ENCODE data around the gene DENND5B. TPM values are rescaled to one million over a fixed set of nuclear protein-coding genes. Genes with fewer than 3 reads are reported as not detected.
"Not testable (repeated sequence)": the region's sequence is repeated elsewhere in the genome, so short reads cannot be mapped to it uniquely, and the experiment has no call there.

Gene DENND5B
- total and polyA plus RNA-seq, 2 donors: 2.3 to 2.9 TPM

- Histone ChIP-seq H3K27ac (ENCODE audit: low read depth in 1 of 2, low read length in 1 of 2) (no peak overlapping the region), H3K27me3 (ENCODE audit: control insufficient read depth in 2 of 2, insufficient read depth in 1 of 2, low read length in 1 of 2) (peaks cover 6 to 11% of the 10 kb centered on the region in 2 donors), H3K36me3 (ENCODE audit: control insufficient read depth in 2 of 2, insufficient read depth in 2 of 2, low read length in 1 of 2) (no peaks in the 10 kb centered on the region), H3K9me3 (ENCODE audit: control insufficient read depth in 2 of 2, insufficient read depth in 1 of 2, low read length in 1 of 2) (peaks cover 0 to 3% of the 10 kb centered on the region in 2 donors), H3K4me1 (ENCODE audit: control insufficient read depth in 2 of 2, insufficient read depth in 2 of 2, low read length in 2 of 2) (peaks cover 0 to 3% of the 10 kb centered on the region in 2 donors), H3K4me3 (ENCODE audit: low read length in 2 of 2) (no peak overlapping the region)
- DNase-seq (ENCODE audit: low read depth in 6 of 9, low spot score in 9 of 9): no peak
- WGBS: 82% methylated on average over 3 of the region's 3 CpGs
These were observed 5.7 kb downstream of the DENND5B start for GRCh38 chr12:31585271-31585670.

GRCh38 chr12:31584782-31585181 lies 6.2 kb downstream of the DENND5B start:
- WGBS: 95% methylated on average over 6 of the region's 6 CpGs
- no peaks in the 10 kb centered on the region for H3K36me3 ChIP-seq (ENCODE audit: control insufficient read depth in 2 of 2, insufficient read depth in 2 of 2, low read length in 1 of 2)
- DNase-seq (ENCODE audit: low read depth in 6 of 9, low spot score in 9 of 9): no peak
- peaks cover 0 to 2% of the 10 kb centered on the region in 2 donors for H3K9me3 ChIP-seq (ENCODE audit: control insufficient read depth in 2 of 2, insufficient read depth in 1 of 2, low read length in 1 of 2)
- H3K4me3 ChIP-seq (ENCODE audit: low read length in 2 of 2): no peak overlapping the region
- H3K4me1 ChIP-seq (ENCODE audit: control insufficient read depth in 2 of 2, insufficient read depth in 2 of 2, low read length in 2 of 2): peaks cover 0 to 1% of the 10 kb centered on the region in 2 donors
- H3K27ac ChIP-seq (ENCODE audit: low read depth in 1 of 2, low read length in 1 of 2): no peak overlapping the region
- peaks cover 1 to 6% of the 10 kb centered on the region in 2 donors for H3K27me3 ChIP-seq (ENCODE audit: control insufficient read depth in 2 of 2, insufficient read depth in 1 of 2, low read length in 1 of 2)

GRCh38 chr12:31583878-31584277 lies 7.1 kb downstream of the DENND5B start:
- no peak overlapping the region for H3K27ac ChIP-seq (ENCODE audit: low read depth in 1 of 2, low read length in 1 of 2)
- H3K36me3 ChIP-seq (ENCODE audit: control insufficient read depth in 2 of 2, insufficient read depth in 2 of 2, low read length in 1 of 2): no peaks in the 10 kb centered on the region
- DNase-seq (ENCODE audit: low read depth in 6 of 9, low spot score in 9 of 9): no peak
- no peak overlapping the region for H3K4me3 ChIP-seq (ENCODE audit: low read length in 2 of 2)
- H3K9me3 ChIP-seq (ENCODE audit: control insufficient read depth in 2 of 2, insufficient read depth in 1 of 2, low read length in 1 of 2): no peaks in the 10 kb centered on the region
- no peaks in the 10 kb centered on the region for H3K4me1 ChIP-seq (ENCODE audit: control insufficient read depth in 2 of 2, insufficient read depth in 2 of 2, low read length in 2 of 2)
- peaks cover 0 to 2% of the 10 kb centered on the region in 2 donors for H3K27me3 ChIP-seq (ENCODE audit: control insufficient read depth in 2 of 2, insufficient read depth in 1 of 2, low read length in 1 of 2)
- WGBS: 96% methylated on average over 2 of the region's 2 CpGs

GRCh38 chr12:31582155-31582554 lies 8.8 kb downstream of the DENND5B start:
- Histone ChIP-seq H3K9me3 (ENCODE audit: control insufficient read depth in 2 of 2, insufficient read depth in 1 of 2, low read length in 1 of 2) (no peaks in the 10 kb centered on the region), H3K27me3 (ENCODE audit: control insufficient read depth in 2 of 2, insufficient read depth in 1 of 2, low read length in 1 of 2) (no peaks in the 10 kb centered on the region), H3K4me3 (ENCODE audit: low read length in 2 of 2) (no peak overlapping the region), H3K4me1 (ENCODE audit: control insufficient read depth in 2 of 2, insufficient read depth in 2 of 2, low read length in 2 of 2) (no peaks in the 10 kb centered on the region), H3K27ac (ENCODE audit: low read depth in 1 of 2, low read length in 1 of 2) (no peak overlapping the region), H3K36me3 (ENCODE audit: control insufficient read depth in 2 of 2, insufficient read depth in 2 of 2, low read length in 1 of 2) (no peaks in the 10 kb centered on the region)
- no peak for DNase-seq (ENCODE audit: low read depth in 6 of 9, low spot score in 9 of 9)
- WGBS: 95% methylated on average over 3 of the region's 3 CpGs

- DNase-seq (ENCODE audit: low read depth in 6 of 9, low spot score in 9 of 9): no peak
- Histone ChIP-seq H3K27me3 (ENCODE audit: control insufficient read depth in 2 of 2, insufficient read depth in 1 of 2, low read length in 1 of 2) (no peaks in the 10 kb centered on the region), H3K4me1 (ENCODE audit: control insufficient read depth in 2 of 2, insufficient read depth in 2 of 2, low read length in 2 of 2) (no peaks in the 10 kb centered on the region), H3K27ac (ENCODE audit: low read depth in 1 of 2, low read length in 1 of 2) (no peak overlapping the region), H3K9me3 (ENCODE audit: control insufficient read depth in 2 of 2, insufficient read depth in 1 of 2, low read length in 1 of 2) (no peaks in the 10 kb centered on the region), H3K36me3 (ENCODE audit: control insufficient read depth in 2 of 2, insufficient read depth in 2 of 2, low read length in 1 of 2) (no peaks in the 10 kb centered on the region), H3K4me3 (ENCODE audit: low read length in 2 of 2) (no peak overlapping the region)
- WGBS: 95% methylated on average over 2 of the region's 2 CpGs
These were observed 12.3 kb downstream of the DENND5B start for GRCh38 chr12:31578632-31579031.

GRCh38 chr12:31574803-31575575 lies 15.9 kb downstream of the DENND5B start:
- H3K4me3 ChIP-seq (ENCODE audit: low read length in 2 of 2): no peak overlapping the region
- 58% methylated on average over 2 of the region's 2 CpGs for WGBS
- no peak overlapping the region for H3K27ac ChIP-seq (ENCODE audit: low read depth in 1 of 2, low read length in 1 of 2)
- no peaks in the 10 kb centered on the region for H3K4me1 ChIP-seq (ENCODE audit: control insufficient read depth in 2 of 2, insufficient read depth in 2 of 2, low read length in 2 of 2)
- H3K27me3 ChIP-seq (ENCODE audit: control insufficient read depth in 2 of 2, insufficient read depth in 1 of 2, low read length in 1 of 2): no peaks in the 10 kb centered on the region
- DNase-seq (ENCODE audit: low read depth in 6 of 9, low spot score in 9 of 9): no peak
- H3K36me3 ChIP-seq (ENCODE audit: control insufficient read depth in 2 of 2, insufficient read depth in 2 of 2, low read length in 1 of 2): no peaks in the 10 kb centered on the region
- H3K9me3 ChIP-seq (ENCODE audit: control insufficient read depth in 2 of 2, insufficient read depth in 1 of 2, low read length in 1 of 2): no peaks in the 10 kb centered on the region

- WGBS: 97% methylated on average over 7 of the region's 7 CpGs
- not testable (repeated sequence) for H3K4me3 ChIP-seq (ENCODE audit: low read length in 2 of 2); H3K27me3 ChIP-seq (ENCODE audit: control insufficient read depth in 2 of 2, insufficient read depth in 1 of 2, low read length in 1 of 2); H3K9me3 ChIP-seq (ENCODE audit: control insufficient read depth in 2 of 2, insufficient read depth in 1 of 2, low read length in 1 of 2); H3K27ac ChIP-seq (ENCODE audit: low read depth in 1 of 2, low read length in 1 of 2); H3K4me1 ChIP-seq (ENCODE audit: control insufficient read depth in 2 of 2, insufficient read depth in 2 of 2, low read length in 2 of 2); H3K36me3 ChIP-seq (ENCODE audit: control insufficient read depth in 2 of 2, insufficient read depth in 2 of 2, low read length in 1 of 2); DNase-seq (ENCODE audit: low read depth in 6 of 9, low spot score in 9 of 9)
These were observed 16.6 kb downstream of the DENND5B start for GRCh38 chr12:31574367-31574766.

GRCh38 chr12:31572900-31573600 lies 17.9 kb downstream of the DENND5B start:
- WGBS: over 99% methylated on average over 3 of the region's 3 CpGs
- no peak for DNase-seq (ENCODE audit: low read depth in 6 of 9, low spot score in 9 of 9)
- no peaks in the 10 kb centered on the region for H3K9me3 ChIP-seq (ENCODE audit: control insufficient read depth in 2 of 2, insufficient read depth in 1 of 2, low read length in 1 of 2)
- H3K27ac ChIP-seq (ENCODE audit: low read depth in 1 of 2, low read length in 1 of 2): no peak overlapping the region
- H3K4me1 ChIP-seq (ENCODE audit: control insufficient read depth in 2 of 2, insufficient read depth in 2 of 2, low read length in 2 of 2): no peaks in the 10 kb centered on the region
- H3K36me3 ChIP-seq (ENCODE audit: control insufficient read depth in 2 of 2, insufficient read depth in 2 of 2, low read length in 1 of 2): no peaks in the 10 kb centered on the region
- H3K4me3 ChIP-seq (ENCODE audit: low read length in 2 of 2): no peak overlapping the region
- H3K27me3 ChIP-seq (ENCODE audit: control insufficient read depth in 2 of 2, insufficient read depth in 1 of 2, low read length in 1 of 2): no peaks in the 10 kb centered on the region

- WGBS: 93% methylated on average over 5 of the region's 5 CpGs
- DNase-seq (ENCODE audit: low read depth in 6 of 9, low spot score in 9 of 9): no peak
- Histone ChIP-seq H3K27me3 (ENCODE audit: control insufficient read depth in 2 of 2, insufficient read depth in 1 of 2, low read length in 1 of 2) (no peaks in the 10 kb centered on the region), H3K4me1 (ENCODE audit: control insufficient read depth in 2 of 2, insufficient read depth in 2 of 2, low read length in 2 of 2) (no peaks in the 10 kb centered on the region), H3K9me3 (ENCODE audit: control insufficient read depth in 2 of 2, insufficient read depth in 1 of 2, low read length in 1 of 2) (no peaks in the 10 kb centered on the region), H3K27ac (ENCODE audit: low read depth in 1 of 2, low read length in 1 of 2) (no peak overlapping the region), H3K4me3 (ENCODE audit: low read length in 2 of 2) (no peak overlapping the region), H3K36me3 (ENCODE audit: control insufficient read depth in 2 of 2, insufficient read depth in 2 of 2, low read length in 1 of 2) (no peaks in the 10 kb centered on the region)
These were observed 20.1 kb downstream of the DENND5B start for GRCh38 chr12:31570880-31571279.
